ENCODE results near the gene CCL14.
"Not testable (repeated sequence)": the region's sequence is repeated elsewhere in the genome, so short reads cannot be mapped to it uniquely, and the experiment has no call there.

CCL14 gene

GRCh38 chr17:35986643-35987042, at the start of gene CCL14:
CCL14 (minus strand) TSS chr17:35986729; CDS start chr17:35986649, 80 bp downstream.
- DNase-seq (ENCODE audit: low read depth in 3 of 3) = no peak

GRCh38 chr17:36036235-36036634, 49.7 kb upstream of the CCL14 start:
- no peak for DNase-seq (ENCODE audit: low read depth in 3 of 3)

DNA sequence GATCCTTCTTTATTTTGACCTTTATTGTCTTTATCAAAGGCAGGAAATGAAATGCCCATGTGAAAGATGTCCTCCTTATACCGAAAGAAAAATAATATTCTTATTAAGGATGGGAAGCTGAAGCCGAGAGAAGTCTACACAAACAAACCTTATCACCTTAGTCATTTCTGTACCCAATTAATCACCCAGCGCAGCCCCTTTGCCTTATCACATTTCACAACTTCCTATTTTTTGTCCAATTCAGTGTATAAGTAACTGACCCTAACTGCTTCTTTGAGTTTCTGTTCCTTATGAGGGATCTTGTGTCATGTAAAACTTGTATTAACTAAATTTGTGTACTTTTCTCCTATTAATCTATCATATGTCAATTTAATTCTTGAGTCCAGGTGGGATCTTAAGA, 47.6 kb upstream of the CCL14 start:
- DNase-seq (ENCODE audit: low read depth in 3 of 3) = no peak

GRCh38 chr17:36030956-36031355, 44.4 kb upstream of the CCL14 start:
- no peak for DNase-seq (ENCODE audit: low read depth in 3 of 3)

DNA sequence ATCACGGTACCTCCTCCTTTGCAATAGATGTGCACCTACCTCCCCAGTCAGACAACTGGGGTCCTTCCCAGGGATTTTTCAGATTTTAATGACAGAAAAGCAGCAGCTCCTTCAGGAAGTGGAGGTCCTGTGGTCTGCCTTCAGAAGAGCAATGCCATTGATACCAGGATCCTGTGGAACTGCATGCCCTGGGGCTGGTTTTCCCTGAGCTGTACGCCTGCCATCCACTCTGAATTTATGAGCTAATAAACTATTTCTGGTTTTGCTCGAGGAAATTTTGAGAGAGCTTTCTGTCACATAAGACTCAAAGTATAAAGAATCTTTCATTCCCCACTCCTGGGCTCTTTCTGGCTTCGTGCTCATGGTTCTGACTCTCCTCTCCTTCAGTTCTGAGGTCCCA, 41.2 kb upstream of the CCL14 start:
- no peak for DNase-seq (ENCODE audit: low read depth in 3 of 3)

DNA sequence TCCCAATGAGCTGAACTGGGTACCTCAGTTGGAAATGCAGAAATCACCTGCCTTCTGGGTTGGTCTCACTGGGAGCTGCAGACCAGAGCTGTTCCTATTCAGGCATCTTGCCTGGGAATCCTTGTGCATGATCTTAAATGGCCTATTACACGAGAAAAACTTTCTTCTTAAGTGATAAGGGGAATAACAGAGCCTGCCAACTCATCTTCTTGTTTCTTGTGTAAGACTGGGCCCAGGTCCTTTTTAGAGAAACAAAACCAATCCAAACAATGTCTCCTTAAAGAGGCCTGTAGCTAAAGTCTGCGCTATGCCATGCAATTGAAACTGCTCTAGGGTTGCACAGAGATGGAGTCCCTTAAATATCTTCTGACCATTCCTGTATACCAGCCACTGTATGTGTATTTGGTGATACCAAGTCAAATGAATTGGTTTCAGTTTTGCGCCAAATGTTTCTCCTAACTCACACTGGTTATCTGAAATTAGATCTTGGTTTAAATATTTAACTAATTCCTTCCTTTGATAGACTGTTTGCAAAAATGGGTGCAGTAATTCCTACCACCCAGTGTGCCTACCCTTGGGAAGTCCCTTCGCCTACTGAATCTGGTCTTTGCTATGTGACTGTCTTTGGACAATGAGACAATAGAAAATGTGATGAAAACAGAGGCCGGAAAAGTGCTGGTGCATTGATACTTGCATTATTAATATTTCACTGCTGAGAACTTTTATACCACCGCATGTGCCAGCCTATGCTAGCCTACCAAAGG, 37.8 kb upstream of the CCL14 start:
- DNase-seq (ENCODE audit: low read depth in 3 of 3) = no peak

- no peak for DNase-seq (ENCODE audit: low read depth in 3 of 3)
These were observed 32.9 kb upstream of the CCL14 start for GRCh38 chr17:36019423-36019822.

GRCh38 chr17:36017799-36018198, 31.3 kb upstream of the CCL14 start, which contains the start of gene CCL23:
CCL23 (minus strand) TSS chr17:36017972; CDS start chr17:36017897, 75 bp downstream.
- DNase-seq (ENCODE audit: low read depth in 3 of 3) = no peak

GRCh38 chr17:36016555-36016954, 30.0 kb upstream of the CCL14 start:
- no peak for DNase-seq (ENCODE audit: low read depth in 3 of 3)

DNA sequence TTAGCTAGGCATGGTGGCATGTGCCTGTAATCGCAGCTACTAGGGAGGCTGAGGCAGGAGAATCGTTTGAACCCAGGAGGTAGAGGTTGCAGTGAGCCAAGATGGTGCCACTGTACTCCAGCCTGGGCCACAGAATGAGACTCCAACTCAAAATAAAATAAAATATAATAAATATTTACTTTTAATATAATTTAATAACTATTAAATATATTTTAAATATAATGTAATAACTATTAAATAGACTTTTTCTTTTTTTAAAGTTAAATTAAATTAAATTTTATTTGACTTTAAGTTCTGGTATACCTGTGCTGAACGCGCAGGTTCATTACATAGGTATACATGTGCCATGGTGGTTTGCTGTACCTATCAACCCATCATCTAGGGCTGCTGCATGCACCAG, 29.4 kb upstream of the CCL14 start:
- DNase-seq (ENCODE audit: low read depth in 3 of 3) = not testable (repeated sequence)

- DNase-seq (ENCODE audit: low read depth in 3 of 3) = no peak
These were observed 28.4 kb upstream of the CCL14 start for GRCh38 chr17:36014946-36015345.

DNA sequence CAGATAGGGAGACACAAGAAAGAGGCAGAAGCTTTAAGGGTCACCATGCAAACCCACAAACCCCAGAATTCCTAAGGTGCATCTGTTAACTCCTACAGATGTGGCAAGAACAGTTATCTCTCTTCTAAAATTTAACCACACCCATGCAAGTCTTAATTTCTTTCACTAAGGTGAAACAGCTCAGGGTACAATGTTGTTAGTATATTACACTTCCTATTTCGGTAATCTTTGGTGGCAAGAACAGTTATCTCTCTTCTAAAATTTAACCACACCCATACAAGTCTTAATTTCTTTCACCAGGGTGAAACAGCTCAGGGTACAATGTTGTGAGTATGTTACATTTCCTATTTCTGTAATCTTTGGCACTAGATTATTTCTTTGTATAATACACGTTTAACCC, 24.7 kb upstream of the CCL14 start:
- DNase-seq (ENCODE audit: low read depth in 3 of 3) = no peak

DNA sequence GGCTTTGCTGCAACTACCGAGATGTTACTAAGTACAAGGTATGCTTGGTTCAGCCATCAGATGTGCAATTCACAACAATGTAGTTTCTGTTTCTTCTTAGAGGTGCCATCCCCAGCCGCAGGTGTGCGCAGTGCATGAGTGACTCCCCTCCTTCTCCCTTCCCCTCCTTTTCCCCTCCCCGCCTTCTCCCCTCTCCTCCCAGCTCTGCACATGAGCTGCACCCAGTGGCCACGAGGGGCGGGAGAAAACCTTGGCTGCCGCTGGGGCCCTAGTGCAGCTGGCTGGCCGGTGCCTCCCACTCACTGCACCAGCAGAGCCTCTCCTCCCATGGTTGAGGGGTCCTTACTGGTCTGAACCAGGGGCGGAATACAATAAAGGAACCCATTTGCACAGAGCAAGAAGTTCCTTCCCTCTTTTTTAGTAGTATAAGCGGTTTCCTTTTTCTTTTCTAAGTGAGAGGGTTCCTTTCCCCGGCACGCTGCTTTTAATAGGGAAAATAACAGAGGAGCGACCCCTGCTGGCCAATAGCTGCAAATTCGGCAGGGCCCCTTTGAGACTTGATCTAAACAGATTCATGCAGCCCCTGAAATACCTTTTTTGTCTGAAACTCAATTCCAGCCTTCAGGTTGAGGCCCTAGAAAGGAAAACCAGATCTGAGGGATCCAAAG, 22.6 kb upstream of the CCL14 start:
- DNase-seq (ENCODE audit: low read depth in 3 of 3) = no peak

DNA sequence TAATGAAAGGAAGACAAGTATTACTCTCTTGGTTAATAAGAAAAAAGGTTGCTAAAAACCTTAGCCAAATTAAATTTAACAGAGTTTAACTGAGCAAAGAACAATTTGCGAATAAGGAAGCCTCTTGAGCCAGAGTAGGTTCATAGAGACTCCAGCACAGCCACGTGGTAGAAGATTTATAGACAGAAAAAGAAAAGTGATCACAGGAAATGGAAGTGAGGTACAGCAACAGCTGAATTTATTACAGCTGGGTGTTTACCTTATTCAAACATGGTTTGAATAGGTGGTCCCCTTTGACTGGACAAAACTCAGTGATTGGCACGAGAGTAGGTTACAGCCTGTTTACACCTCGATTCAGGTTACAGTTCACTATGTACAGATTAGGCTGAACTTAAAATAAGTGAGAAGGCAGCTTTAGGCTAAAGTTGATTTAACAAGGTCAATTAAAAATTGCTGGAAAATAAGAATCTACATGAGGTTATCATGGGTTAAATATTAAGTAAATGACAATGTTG, 18.1 kb upstream of the CCL14 start:
- no peak for DNase-seq (ENCODE audit: low read depth in 3 of 3)

DNA sequence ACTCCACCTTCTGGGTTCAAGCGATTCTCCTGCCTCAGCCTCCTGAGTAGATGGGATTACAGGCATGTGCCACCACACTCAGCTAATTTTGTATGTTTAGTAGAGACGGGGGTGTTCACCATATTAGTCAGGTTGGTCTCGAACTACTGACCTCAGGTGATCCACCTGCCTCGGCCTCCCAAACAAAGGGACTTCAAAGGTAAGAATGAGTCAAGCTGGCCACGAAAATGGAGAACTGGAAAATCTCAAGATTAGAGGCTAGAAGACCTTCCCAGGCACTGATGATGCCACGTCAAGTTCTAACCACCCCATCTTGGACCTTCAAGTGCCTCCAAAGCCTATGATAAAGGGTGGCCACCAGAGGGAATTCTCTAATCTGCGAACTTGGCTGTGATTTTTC, 16.1 kb upstream of the CCL14 start:
- DNase-seq (ENCODE audit: low read depth in 3 of 3) = no peak

DNA sequence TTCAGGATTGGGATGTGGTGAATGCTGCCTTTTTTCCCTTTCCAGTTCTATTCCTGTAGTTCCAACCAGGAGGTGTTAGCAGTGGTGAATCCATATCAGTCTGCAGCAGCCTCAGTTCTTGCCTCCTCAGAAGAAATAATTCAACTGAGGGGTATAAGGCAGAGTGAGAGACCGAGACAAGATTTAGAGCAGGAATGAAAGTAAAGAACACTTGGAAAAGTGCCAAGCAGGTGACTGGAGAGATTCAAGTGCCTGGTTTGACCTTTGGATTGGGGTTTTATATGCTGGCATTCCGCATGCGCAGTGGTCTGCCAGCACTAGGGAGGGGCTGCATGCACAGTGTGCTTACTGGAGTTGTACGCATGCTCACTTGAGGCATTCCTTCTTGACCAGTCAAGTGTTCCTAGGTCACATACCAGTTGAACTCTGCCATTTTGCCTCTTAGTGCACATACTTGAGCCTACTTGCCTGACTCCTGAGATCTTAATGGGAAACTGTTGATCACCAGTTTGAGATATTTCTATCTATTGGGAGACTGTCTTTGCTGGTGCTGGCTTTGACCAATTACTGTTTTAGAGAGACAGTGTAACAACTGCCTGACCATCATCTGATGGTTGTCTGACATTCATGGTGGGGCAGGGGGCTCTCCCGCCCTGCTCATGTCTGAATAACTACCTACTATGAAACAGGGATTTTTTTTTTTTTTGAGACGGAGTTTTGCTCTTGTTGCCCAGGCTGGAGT, 15.5 kb upstream of the CCL14 start:
- no peak for DNase-seq (ENCODE audit: low read depth in 3 of 3)

- DNase-seq (ENCODE audit: low read depth in 3 of 3) = no peak
These were observed 14.7 kb upstream of the CCL14 start, which contains the start of gene CCL15 for GRCh38 chr17:36001110-36001771. CCL15 (minus strand) TSS chr17:36001553; CDS start chr17:36001492, 61 bp downstream.

GRCh38 chr17:36000732-36001109, 14.2 kb upstream of the CCL14 start:
- no peak for DNase-seq (ENCODE audit: low read depth in 3 of 3)

DNA sequence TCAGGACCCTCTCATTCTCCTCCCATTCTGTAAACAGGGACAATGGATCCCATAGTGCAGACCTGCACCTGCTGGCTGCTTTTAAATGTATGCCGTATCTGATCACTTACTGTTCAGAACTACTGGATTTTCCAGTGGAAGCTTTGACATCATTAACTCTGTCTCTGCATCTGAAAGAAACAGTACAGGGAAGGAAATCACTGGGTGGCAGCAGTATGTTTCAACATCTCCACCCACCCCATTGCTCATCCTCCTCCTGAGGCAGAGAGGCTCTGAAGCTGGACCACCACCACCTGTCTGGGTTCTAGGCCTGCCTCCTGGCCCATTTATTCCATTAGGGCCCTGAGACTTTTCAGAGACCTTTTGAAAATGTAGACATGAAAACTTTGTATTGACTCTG, 12.2 kb upstream of the CCL14 start:
- no peak for DNase-seq (ENCODE audit: low read depth in 3 of 3)

DNA sequence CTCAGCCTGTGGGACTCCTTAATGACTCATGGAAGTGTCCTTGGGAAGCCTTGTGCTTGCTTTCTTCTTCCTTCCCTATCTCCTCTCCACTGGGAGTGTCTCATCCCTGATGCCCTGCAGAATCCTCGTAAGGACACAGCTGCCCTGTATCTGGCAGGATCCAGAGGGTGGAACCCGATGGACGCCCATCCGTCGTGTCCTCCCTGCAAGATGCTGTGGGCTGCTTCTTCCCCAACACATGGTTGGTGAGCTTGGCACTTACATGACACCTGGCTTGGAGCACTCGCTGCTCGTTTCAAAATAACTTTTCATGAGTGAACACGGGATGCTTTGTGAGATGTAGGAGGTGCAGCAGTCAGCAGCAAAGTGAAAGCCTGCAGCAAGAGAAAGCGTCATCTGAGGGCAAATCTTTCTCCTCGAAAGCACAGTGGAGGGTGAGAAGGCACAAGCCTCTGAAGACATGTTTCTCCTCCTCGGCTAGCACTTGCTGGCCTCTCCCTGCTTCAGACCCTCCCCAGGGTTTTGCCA, 11.6 kb upstream of the CCL14 start:
- DNase-seq (ENCODE audit: low read depth in 3 of 3) = no peak

GRCh38 chr17:35995346-35995745, 8.8 kb upstream of the CCL14 start:
- DNase-seq (ENCODE audit: low read depth in 3 of 3) = not testable (repeated sequence)

DNA sequence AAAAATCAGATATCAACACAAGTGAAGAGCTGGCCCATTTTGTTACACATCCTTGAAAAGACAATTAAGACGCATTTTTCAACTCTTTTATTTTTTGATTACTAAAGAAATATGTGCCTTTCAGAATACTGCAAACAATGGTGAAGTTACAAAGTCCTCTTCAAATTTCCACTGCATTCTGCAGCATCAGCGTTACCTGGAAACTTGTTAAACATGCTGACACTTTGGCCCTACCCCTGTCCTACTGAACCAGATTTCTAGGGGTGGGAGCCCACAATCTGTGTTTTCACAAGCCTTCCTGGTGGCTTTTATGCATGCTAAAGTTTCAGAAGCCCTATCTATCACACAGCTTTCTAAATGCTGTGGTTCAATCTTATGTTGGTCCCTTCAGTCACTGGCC, 4.5 kb upstream of the CCL14 start:
- DNase-seq (ENCODE audit: low read depth in 3 of 3) = no peak
